GM10266 (cell line): ENCODE data around the gene TRIM31.

Experiments
- DNase-seq: peaks from one replicate; pipeline ENCODE4 v3.0.0; 2012; ENCODE audit errors: extremely low spot score
- CTCF ChIP-seq: IDR thresholded peaks from 2 replicates; pipeline ENCODE4 v1.5.1; 2012; ENCODE audit warnings: mild to moderate bottlenecking, low read depth; ENCODE audit not compliant: control insufficient read depth, insufficient read depth; ENCODE audit errors: missing control alignments

TRIM31 gene

GRCh38 chr6:30131947-30132497 lies 19.1 kb upstream of the TRIM31 start:
- TF ChIP-seq CTCF = no peak
- DNase-seq = no peak

DNA sequence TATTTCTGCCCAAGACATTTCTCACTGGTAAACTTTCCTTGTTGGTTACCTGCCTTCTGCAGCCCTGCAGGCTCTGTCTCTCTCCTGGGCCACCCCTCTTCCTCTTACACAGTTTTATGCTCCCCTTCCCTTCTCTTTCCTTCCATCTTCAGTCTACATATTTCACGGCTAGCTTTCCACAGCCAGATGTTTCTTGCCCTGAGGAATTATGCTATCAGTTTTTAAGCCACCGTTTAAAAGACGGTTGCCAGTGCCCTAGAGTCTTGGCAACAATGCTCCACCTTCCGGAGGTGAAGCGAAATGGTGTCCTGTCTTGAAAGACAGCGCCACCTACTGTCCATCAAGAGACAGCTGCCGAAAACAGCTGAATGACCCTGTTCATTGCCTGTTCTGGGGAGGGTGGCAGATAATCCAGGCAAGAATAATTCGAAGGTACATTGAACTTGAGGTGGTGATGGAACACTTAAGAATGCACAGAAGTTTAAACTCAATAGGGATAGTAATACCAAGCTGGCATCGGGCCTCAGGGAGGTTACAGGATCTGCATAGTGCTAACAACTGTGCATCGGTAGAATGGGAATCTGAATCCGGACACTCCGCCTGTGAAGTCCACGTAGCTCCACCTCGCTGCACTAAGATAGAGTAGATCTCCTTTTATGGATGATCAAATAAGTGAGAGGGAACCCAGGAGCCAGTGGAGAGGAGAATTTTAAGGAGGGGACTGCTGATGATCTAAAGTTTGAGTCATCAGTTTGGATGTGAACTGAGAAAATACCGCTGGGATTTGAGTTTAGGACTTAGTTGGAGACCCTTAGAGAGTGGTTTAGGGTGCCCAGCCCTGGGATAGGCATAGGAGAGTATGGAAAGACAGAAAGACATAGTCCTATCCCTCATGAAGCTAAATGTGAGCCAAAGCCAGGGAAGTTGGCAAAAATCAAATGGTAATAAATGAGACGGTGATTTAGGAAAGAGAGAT lies 18.3 kb upstream of the TRIM31 start:
- DNase-seq = peak; percentile 88
- peak; percentile 99 for TF ChIP-seq CTCF

GRCh38 chr6:30130179-30130679 lies 17.3 kb upstream of the TRIM31 start:
- no peak for DNase-seq
- no peak for TF ChIP-seq CTCF

- no peak for TF ChIP-seq CTCF
- no peak for DNase-seq
Observed at GRCh38 chr6:30129265-30130178, 16.6 kb upstream of the TRIM31 start.

GRCh38 chr6:30127238-30128093 lies 14.6 kb upstream of the TRIM31 start:
- no peak for DNase-seq

More at GRCh38 chr6:30127238-30128093, 14.6 kb upstream of the TRIM31 start:
- no peak for TF ChIP-seq CTCF
